ENCODE data around the gene FOXJ3. TPM values are rescaled to one million over a fixed set of nuclear protein-coding genes. Genes with fewer than 3 reads are reported as not detected.

Gene FOXJ3
- polyA plus RNA-seq, 1 of the 3 experiments (the other 2 are of a cell fraction), result 16.0 TPM

DNA sequence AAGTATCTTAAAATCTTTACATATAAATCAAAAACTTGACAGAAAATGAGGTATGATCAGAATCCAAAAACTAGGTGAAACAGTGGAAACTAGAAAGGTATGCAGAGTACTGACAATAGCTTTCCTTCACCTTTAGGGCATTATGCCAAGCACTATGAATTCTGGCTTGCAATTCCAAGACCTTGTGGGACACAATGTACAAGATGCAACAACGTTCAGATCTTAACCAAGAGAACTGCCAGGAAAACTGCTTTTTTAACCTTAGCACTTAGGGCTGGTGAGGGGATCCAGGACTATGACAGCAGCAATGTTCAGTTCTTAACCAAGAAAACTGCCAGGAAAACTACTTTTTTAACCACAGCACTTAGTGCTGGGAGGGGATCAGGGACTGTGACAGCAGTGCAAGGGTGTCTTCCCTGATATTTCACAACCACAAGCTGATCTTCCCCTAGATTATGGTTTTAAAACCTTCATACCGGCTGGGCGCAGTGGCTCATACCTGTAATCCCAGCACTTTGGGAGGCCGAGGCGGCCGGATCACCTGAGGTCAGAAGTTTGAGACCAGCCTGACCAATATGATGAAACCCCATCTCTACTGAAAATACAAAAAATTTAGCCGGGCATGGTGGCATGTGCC, 22.3 kb downstream of the FOXJ3 start:
- 58% methylated on average over 5 of the region's 7 CpGs for WGBS (ENCODE audit: low lambda C conversion rate)

GRCh38 chr1:42311897-42312296, 23.1 kb downstream of the FOXJ3 start:
- CTCF ChIA-PET, result interaction anchor here (1.5 kb wide), 1 partner anchor 37 kb away, joined by 3 read pairs; no protein-coding TSS in a partner anchor
- WGBS (ENCODE audit: low lambda C conversion rate), result 97% methylated on average over 4 of the region's 4 CpGs

More for the DNA sequence above, 22.3 kb downstream of the FOXJ3 start:
- Histone ChIP-seq H3F3A (replicated peaks; ENCODE audit: insufficient read depth) (no peaks in the 10 kb centered on the region), H3K4me1 (ENCODE audit: control insufficient read depth in 1 of 2, insufficient read depth in 2 of 2, low read depth in 1 of 2, low read length in 1 of 2) (peaks cover 0 to 4% of the 10 kb centered on the region in 2 experiments; a peak in 2 of 4 replicates), H3K9ac (no peak overlapping the region), H3K27ac (ENCODE audit: low read depth in 2 of 2, low read length in 1 of 2) (no peak overlapping the region), H3K79me2 (ENCODE audit: insufficient read depth) (peaks cover 97% of the 10 kb centered on the region), H2AFZ (ENCODE audit: low read depth) (no peak overlapping the region), H3K4me3 (ENCODE audit: low read depth in 2 of 2, low read length in 1 of 2) (no peak overlapping the region), H3K4me2 (no peak overlapping the region), H3K9me2 (no peaks in the 10 kb centered on the region), H3K36me3 (replicated peaks in 1 of 2; ENCODE audit: control insufficient read depth in 1 of 2, insufficient read depth in 2 of 2, low read length in 1 of 2) (peaks cover 6 to 7% of the 10 kb centered on the region in 2 experiments), H3K27me3 (ENCODE audit: insufficient read depth) (no peaks in the 10 kb centered on the region), H3K9me3 (no peaks in the 10 kb centered on the region), H4K20me1 (ENCODE audit: insufficient read depth) (peaks cover 73% of the 10 kb centered on the region)
- TF ChIP-seq SMC3 (IDR thresholded peaks at IDR 0.05; ENCODE audit: low read depth, low read length) (no peak), EZH2phosphoT487 (IDR thresholded peaks at IDR 0.05; ENCODE audit: borderline replicate concordance, low read depth) (no peak), CHD2 (IDR thresholded peaks at IDR 0.05; ENCODE audit: low read length, partially characterized antibody) (no peak), TEAD4 (IDR thresholded peaks at IDR 0.05; ENCODE audit: borderline replicate concordance, insufficient read depth) (no peak), RXRA (IDR thresholded peaks at IDR 0.05; ENCODE audit: borderline replicate concordance, low read depth) (no peak), IRF3 (IDR thresholded peaks at IDR 0.05; ENCODE audit: low read depth, low read length) (no peak)
- TF ChIP-seq, protein P1, sequence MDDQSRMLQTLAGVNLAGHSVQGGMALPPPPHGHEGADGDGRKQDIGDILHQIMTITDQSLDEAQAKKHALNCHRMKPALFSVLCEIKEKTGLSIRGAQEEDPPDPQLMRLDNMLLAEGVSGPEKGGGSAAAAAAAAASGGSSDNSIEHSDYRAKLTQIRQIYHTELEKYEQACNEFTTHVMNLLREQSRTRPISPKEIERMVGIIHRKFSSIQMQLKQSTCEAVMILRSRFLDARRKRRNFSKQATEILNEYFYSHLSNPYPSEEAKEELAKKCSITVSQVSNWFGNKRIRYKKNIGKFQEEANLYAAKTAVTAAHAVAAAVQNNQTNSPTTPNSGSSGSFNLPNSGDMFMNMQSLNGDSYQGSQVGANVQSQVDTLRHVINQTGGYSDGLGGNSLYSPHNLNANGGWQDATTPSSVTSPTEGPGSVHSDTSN (IDR thresholded peaks at IDR 0.05), result no peak
- POLR2A ChIA-PET, result no interaction called here
- CTCF ChIA-PET, result no interaction called here
- DNase-seq, result no peak

More at GRCh38 chr1:42311897-42312296, 23.1 kb downstream of the FOXJ3 start:
- Histone ChIP-seq H3K36me3 (replicated peaks in 1 of 2; ENCODE audit: control insufficient read depth in 1 of 2, insufficient read depth in 2 of 2, low read length in 1 of 2) (peaks cover 6 to 7% of the 10 kb centered on the region in 2 experiments), H3K9ac (no peak overlapping the region), H3K4me2 (no peak overlapping the region), H3K27ac (ENCODE audit: low read depth in 2 of 2, low read length in 1 of 2) (no peak overlapping the region), H3K27me3 (ENCODE audit: insufficient read depth) (no peaks in the 10 kb centered on the region), H3K4me1 (ENCODE audit: control insufficient read depth in 1 of 2, insufficient read depth in 2 of 2, low read depth in 1 of 2, low read length in 1 of 2) (peaks cover 0 to 4% of the 10 kb centered on the region in 2 experiments; a peak in 2 of 4 replicates), H3K9me3 (no peaks in the 10 kb centered on the region), H4K20me1 (ENCODE audit: insufficient read depth) (peaks cover 65% of the 10 kb centered on the region), H3F3A (replicated peaks; ENCODE audit: insufficient read depth) (no peaks in the 10 kb centered on the region), H2AFZ (ENCODE audit: low read depth) (no peak overlapping the region), H3K79me2 (ENCODE audit: insufficient read depth) (peaks cover 96% of the 10 kb centered on the region), H3K4me3 (ENCODE audit: low read depth in 2 of 2, low read length in 1 of 2) (no peak overlapping the region), H3K9me2 (no peaks in the 10 kb centered on the region)
- POLR2A ChIA-PET, result no interaction called here
- DNase-seq, result no peak
- peak; percentile 37; the same call in 1 of the 2 replicates for TF ChIP-seq RFX5 (IDR thresholded peaks at IDR 0.05; ENCODE audit: low read length)
- TF ChIP-seq FOSL2 (IDR thresholded peaks at IDR 0.05; ENCODE audit: borderline replicate concordance, low read depth), result no peak
